Stimulated activated CD8-positive, alpha-beta memory T cell treated with anti-CD3 and anti-CD28 coated beads, Interleukin-4, amount 100 ng/mL, for 1 hour (primary cell): ENCODE results near the gene MOSPD3.
A peak's percentile ranks its signal among the peaks of the same experiment; 100 is the strongest.

ENCODE experiments used
- DNase-seq, 2 donors: peaks; one replicate each; pipeline ENCODE4 v3.0.0-alpha.2; 2020; ENCODE audit warnings: low read depth in 2 of 2, low spot score in 1 of 2

The MOSPD3 gene

GRCh38 chr7:100575206-100575631, 37.1 kb upstream of the MOSPD3 start:
- DNase-seq, result no peak

GRCh38 chr7:100575746-100576383, 36.5 kb upstream of the MOSPD3 start:
- DNase-seq, result no peak

- DNase-seq, result no peak
Observed at GRCh38 chr7:100576384-100576993, 35.9 kb upstream of the MOSPD3 start.

GRCh38 chr7:100577103-100577502, 35.2 kb upstream of the MOSPD3 start:
- DNase-seq, result no peak

- no peak for DNase-seq
Observed at GRCh38 chr7:100577507-100577906, 34.8 kb upstream of the MOSPD3 start.

GRCh38 chr7:100578246-100579183, 33.8 kb upstream of the MOSPD3 start:
- DNase-seq, result no peak

GRCh38 chr7:100580466-100581283, 31.7 kb upstream of the MOSPD3 start:
- no peak for DNase-seq

GRCh38 chr7:100582041-100582579, 30.2 kb upstream of the MOSPD3 start:
- no peak for DNase-seq

- DNase-seq, result no peak
Observed at GRCh38 chr7:100582650-100583049, 29.7 kb upstream of the MOSPD3 start.

GRCh38 chr7:100583132-100584053, 28.9 kb upstream of the MOSPD3 start:
- no peak for DNase-seq

GRCh38 chr7:100584054-100584682, 28.2 kb upstream of the MOSPD3 start:
- no peak for DNase-seq

GRCh38 chr7:100584683-100585510, 27.4 kb upstream of the MOSPD3 start:
- DNase-seq, result no peak

GRCh38 chr7:100585511-100586265, 26.7 kb upstream of the MOSPD3 start, which contains the start of gene LRCH4:
Gene LRCH4 (minus strand): TSS chr7:100586129. CDS start chr7:100586100, 29 bp downstream.
- no peak for DNase-seq

- peak; percentile 95 to 99 for DNase-seq
Observed at GRCh38 chr7:100586266-100587025, 25.9 kb upstream of the MOSPD3 start, which contains the start of gene FBXO24. Gene FBXO24 (plus strand): TSS chr7:100586328. CDS start chr7:100586626, 298 bp downstream.

GRCh38 chr7:100588438-100588837, 23.9 kb upstream of the MOSPD3 start:
- DNase-seq, result no peak

GRCh38 chr7:100589341-100589947, 22.9 kb upstream of the MOSPD3 start:
- no peak for DNase-seq
